ENCODE results near the gene PNMA6E. TPM values are rescaled to one million over a fixed set of nuclear protein-coding genes. Genes with fewer than 3 reads are reported as not detected.

The PNMA6E gene
- polyA plus RNA-seq, 1 experiment, result not detected

- Histone ChIP-seq H3K27me3 (ENCODE audit: control insufficient read depth, insufficient read depth, low read length) (no peaks in the 10 kb centered on the region), H3K4me3 (ENCODE audit: low read depth, low read length) (no peak overlapping the region), H3K9me3 (ENCODE audit: control insufficient read depth, insufficient read depth, low read length) (no peaks in the 10 kb centered on the region), H3K27ac (ENCODE audit: low read depth, low read length) (no peak overlapping the region)
- ChIA-PET POLR2A (no interaction called here), CTCF (no interaction called here)
- TF ChIP-seq, protein P1, sequence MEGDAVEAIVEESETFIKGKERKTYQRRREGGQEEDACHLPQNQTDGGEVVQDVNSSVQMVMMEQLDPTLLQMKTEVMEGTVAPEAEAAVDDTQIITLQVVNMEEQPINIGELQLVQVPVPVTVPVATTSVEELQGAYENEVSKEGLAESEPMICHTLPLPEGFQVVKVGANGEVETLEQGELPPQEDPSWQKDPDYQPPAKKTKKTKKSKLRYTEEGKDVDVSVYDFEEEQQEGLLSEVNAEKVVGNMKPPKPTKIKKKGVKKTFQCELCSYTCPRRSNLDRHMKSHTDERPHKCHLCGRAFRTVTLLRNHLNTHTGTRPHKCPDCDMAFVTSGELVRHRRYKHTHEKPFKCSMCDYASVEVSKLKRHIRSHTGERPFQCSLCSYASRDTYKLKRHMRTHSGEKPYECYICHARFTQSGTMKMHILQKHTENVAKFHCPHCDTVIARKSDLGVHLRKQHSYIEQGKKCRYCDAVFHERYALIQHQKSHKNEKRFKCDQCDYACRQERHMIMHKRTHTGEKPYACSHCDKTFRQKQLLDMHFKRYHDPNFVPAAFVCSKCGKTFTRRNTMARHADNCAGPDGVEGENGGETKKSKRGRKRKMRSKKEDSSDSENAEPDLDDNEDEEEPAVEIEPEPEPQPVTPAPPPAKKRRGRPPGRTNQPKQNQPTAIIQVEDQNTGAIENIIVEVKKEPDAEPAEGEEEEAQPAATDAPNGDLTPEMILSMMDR (IDR thresholded peaks at IDR 0.05; ENCODE audit: low read depth, low read length), result no peak
- DNase-seq (ENCODE audit: low read depth, low spot score), result no peak
These were observed 34.7 kb upstream of the PNMA6E start for GRCh38 chrX:153435845-153436244.

- no peak for DNase-seq (ENCODE audit: low read depth, low spot score)
- no peak overlapping the region for H3K4me3 ChIP-seq (ENCODE audit: low read depth, low read length)
- H3K27me3 ChIP-seq (ENCODE audit: control insufficient read depth, insufficient read depth, low read length), result no peaks in the 10 kb centered on the region
- TF ChIP-seq, protein P1 (IDR thresholded peaks at IDR 0.05; ENCODE audit: low read depth, low read length), result no peak
- POLR2A ChIA-PET, result no interaction called here
- CTCF ChIA-PET, result no interaction called here
- no peak overlapping the region for H3K27ac ChIP-seq (ENCODE audit: low read depth, low read length)
- H3K9me3 ChIP-seq (ENCODE audit: control insufficient read depth, insufficient read depth, low read length), result no peaks in the 10 kb centered on the region
These were observed 33.7 kb upstream of the PNMA6E start for GRCh38 chrX:153434801-153435200.

DNA sequence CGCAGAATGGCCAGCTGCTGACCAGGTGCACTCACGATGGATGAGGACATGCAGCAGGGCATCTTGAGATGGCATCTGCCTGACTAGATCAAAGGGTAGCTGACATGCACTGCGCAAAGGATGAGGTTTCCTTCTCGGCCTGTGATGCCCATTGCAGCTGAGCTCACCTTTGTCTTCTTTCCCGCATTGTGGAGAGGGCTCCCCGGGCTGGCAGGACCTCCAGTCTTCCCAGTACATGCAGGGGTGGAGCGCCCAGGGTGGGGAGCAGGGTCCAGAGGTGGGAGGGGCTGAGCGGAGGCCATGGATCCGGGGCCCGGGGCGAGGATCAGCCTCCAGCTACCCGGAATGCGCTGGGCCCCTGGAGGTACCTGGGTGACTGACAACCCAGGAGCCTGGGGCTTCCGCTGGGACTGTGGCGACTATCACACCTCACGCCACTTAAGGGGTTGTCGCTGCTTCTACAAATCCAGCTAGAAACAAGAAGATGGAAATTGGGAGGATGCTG lies 32.7 kb upstream of the PNMA6E start:
- H3K4me3 ChIP-seq (ENCODE audit: low read depth, low read length), result no peak overlapping the region
- TF ChIP-seq, protein P1 (IDR thresholded peaks at IDR 0.05; ENCODE audit: low read depth, low read length), result no peak
- ChIA-PET CTCF (no interaction called here), POLR2A (no interaction called here)
- H3K27ac ChIP-seq (ENCODE audit: low read depth, low read length), result no peak overlapping the region
- DNase-seq (ENCODE audit: low read depth, low spot score), result no peak
- H3K27me3 ChIP-seq (ENCODE audit: control insufficient read depth, insufficient read depth, low read length), result no peaks in the 10 kb centered on the region
- no peaks in the 10 kb centered on the region for H3K9me3 ChIP-seq (ENCODE audit: control insufficient read depth, insufficient read depth, low read length)

DNA sequence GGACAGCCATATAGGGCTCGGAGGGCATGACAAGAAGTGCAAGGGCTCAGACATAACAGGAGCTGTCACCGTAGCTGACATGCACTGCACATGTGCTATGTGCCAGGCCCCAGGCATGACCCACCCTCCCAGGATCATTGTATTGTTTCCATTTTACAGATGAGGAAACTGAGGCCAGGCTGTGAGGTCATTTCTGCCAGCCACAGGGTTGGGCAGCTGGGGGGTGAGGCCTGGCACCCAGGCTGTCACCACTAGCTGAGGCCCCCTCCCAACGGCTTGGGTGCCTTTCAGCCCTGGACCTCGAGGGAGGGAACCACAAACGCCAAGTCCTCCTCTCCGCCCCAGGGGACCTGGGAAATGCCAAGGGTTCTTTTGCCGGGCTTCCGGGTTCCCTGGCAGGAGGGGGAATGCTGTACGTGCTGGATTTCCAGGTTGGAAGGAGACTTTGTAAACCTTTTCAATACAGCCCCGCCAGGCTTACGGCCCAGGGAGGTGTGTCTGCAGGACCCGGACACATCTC lies 32.1 kb upstream of the PNMA6E start:
- H3K27ac ChIP-seq (ENCODE audit: low read depth, low read length), result no peak overlapping the region
- H3K27me3 ChIP-seq (ENCODE audit: control insufficient read depth, insufficient read depth, low read length), result no peaks in the 10 kb centered on the region
- no peak for DNase-seq (ENCODE audit: low read depth, low spot score)
- H3K4me3 ChIP-seq (ENCODE audit: low read depth, low read length), result no peak overlapping the region
- H3K9me3 ChIP-seq (ENCODE audit: control insufficient read depth, insufficient read depth, low read length), result no peaks in the 10 kb centered on the region
- POLR2A ChIA-PET, result no interaction called here
- CTCF ChIA-PET, result no interaction called here
- TF ChIP-seq, protein P1 (IDR thresholded peaks at IDR 0.05; ENCODE audit: low read depth, low read length), result no peak

- POLR2A ChIA-PET, result no interaction called here
- H3K27ac ChIP-seq (ENCODE audit: low read depth, low read length), result no peak overlapping the region
These were observed 29.6 kb upstream of the PNMA6E start for GRCh38 chrX:153430796-153431195.

More at GRCh38 chrX:153430796-153431195, 29.6 kb upstream of the PNMA6E start:
- CTCF ChIA-PET, result no interaction called here
- Histone ChIP-seq H3K9me3 (ENCODE audit: control insufficient read depth, insufficient read depth, low read length) (no peaks in the 10 kb centered on the region), H3K4me3 (ENCODE audit: low read depth, low read length) (no peak overlapping the region), H3K27me3 (ENCODE audit: control insufficient read depth, insufficient read depth, low read length) (no peaks in the 10 kb centered on the region)
- no peak for DNase-seq (ENCODE audit: low read depth, low spot score)
- TF ChIP-seq, protein P1 (IDR thresholded peaks at IDR 0.05; ENCODE audit: low read depth, low read length), result no peak

All from AG04450 (cell line).